ENCODE data around the gene THSD4. TPM values are rescaled to one million over a fixed set of nuclear protein-coding genes. Genes with fewer than 3 reads are reported as not detected.

The THSD4 gene
- polyA plus RNA-seq, 10 donors: 17.7 to 40.4 (median 25.8) TPM

GRCh38 chr15:71747128-71748083 lies 632.1 kb downstream of the THSD4 start:
- DNase-seq: no peak

DNA sequence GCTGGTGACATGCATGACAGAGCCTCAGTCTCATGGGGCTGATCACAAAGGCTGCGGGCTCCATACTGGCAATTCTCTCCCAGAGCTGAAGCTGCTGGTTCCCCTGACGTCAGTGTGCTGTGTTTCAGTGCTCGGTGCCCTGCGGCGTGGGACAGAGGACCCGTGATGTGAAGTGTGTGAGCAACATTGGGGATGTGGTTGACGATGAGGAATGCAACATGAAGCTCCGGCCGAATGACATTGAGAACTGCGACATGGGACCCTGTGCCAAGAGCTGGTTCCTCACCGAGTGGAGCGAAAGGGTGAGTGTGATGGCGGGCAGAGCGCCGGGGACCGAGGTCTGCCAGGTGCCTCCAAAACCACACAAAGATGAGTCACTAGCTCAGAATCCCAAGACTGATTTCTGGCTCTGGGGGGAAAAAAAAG lies 633.0 kb downstream of the THSD4 start:
- DNase-seq: no peak

- DNase-seq: no peak
Observed at GRCh38 chr15:71749500-71749899, 634.2 kb downstream of the THSD4 start.

DNA sequence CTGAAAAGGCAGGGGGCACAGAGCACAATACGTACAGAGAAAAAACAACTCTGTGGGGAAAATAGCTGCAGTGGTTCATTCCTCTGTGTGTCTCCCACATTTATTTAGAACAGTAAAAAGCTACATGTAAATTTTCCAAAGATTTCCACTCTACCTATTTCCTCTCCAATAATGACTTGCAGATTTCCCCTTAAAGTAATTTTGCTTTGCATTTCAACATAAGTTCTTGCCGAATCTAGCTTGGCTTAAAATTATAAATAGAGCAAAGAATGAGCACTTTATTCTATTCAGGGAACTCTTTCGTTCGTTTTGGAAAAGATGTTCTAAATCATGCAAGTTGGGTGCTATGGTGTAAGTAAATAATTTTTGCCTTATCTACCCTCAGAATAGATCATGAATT lies 636.9 kb downstream of the THSD4 start:
- DNase-seq: no peak

GRCh38 chr15:71752604-71753289 lies 637.5 kb downstream of the THSD4 start:
- DNase-seq: peak; percentile 69 to 86 (median 80)

DNA sequence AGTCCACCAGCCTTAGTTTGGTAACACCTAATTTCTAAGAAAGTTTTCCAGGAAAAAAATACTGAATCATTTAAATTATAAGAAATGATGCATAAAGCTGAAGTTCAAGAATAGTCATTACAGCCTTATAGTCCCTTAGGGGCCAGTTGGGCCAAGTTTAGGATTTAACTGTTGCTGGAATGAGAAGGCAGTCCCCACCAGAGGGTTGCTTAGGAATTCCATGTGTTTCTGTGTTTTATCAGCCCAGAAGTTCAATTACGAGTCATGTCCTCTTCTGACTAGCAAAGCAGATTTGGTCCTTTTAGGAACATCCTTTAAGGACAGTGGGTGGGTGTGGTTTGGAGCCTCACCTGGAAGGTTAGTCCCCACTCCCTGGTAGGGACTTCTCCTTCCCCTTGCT lies 638.1 kb downstream of the THSD4 start:
- peak in 2 of 3 donors; percentile 23 to 36 for DNase-seq

DNA sequence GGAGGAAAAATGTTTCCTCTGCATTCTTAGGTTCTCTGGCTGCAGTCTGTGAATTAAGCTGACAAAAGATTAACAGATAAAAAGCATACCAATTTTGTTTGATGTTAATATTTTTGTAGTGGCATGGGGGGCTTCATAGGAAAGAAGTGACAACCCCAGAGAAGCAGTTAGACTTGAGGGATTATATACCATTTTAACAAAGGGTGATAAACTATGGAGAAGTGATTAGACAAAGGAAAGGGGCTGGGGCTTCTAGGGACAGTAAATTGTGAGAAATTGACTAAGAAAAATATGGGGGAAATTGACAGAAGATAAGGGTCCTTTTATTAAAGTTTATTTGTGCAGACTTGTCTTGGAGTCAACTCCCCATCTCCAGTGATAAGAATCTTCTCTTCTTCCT lies 639.4 kb downstream of the THSD4 start:
- DNase-seq: no peak

DNA sequence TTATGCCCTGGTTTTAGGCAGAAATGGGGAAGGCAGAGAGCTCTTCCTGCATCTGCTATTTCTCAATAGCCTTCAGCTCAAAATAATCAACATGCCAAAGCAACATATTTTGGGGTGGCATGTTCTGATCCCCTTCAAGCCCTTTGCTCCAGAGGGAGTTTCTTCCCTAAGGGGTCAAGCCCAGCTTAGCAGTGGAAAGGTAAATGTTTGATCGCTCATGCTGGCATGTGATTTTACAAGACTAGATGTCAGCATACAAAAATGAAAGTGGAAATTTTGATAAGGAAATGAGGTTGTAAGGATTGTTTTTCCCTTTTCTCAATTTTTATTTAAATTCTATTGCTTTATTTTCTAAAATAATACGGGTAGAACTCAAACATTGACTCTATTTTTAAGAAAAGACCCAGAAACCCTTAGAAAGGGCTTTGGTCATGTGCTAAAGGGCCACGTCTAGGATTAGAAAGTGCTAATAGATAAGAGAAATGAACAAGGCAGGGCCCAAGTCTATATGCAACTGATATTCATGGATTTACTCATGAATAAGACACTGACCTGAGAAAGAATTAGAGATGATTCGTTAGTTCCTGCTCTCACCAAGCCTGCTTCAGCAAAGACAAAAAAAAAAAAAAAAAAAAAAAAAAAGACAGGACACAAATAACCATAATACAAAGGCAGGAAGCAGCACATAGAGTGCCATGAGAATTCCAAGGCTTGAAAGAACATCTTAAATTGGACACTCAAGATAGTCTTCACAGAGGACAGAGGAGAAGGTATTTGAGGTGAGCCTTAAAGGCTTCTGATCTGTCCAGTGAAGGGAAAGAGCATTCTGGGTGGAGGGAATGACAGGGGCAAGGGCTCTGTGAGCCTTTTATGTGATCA lies 640.1 kb downstream of the THSD4 start:
- no peak for DNase-seq

DNA sequence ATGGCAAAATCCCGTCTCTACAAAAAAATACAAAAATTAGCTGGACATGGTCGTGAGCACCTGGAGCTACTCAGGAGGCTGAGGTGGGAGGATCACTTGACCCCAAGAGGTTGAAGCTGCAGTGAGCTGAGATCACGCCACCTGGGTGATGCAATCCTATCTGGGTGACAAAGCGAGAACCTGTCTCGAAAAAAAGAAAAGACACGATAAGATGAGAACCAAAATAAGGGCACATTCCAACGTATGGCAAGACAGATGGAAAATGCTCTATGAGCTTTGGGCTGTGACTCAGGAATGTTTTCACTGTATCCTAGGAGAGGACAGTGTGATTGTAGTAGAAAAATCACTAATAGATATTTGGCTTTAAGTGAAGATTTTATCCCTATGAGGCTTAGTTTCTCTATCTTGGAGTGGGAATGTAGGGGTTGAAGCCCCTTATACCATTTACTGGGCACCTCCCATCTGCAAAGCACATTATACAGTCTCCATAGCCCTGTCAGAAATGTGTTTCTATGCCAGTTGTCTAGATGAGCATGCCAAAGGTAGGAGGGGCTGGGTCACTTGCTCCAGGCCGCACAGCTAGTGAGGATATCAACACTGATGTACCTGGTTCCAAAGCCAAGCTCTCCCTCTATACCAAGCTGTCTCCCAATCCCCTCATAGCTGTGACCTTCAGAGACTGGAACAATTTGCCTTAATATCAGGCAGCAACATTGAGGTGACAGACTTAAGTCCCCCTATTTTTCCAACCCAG lies 641.5 kb downstream of the THSD4 start:
- peak in 1 of 3 donors; percentile 44 for DNase-seq

GRCh38 chr15:71757741-71758530 lies 642.7 kb downstream of the THSD4 start:
- DNase-seq: no peak

GRCh38 chr15:71758711-71759110 lies 643.4 kb downstream of the THSD4 start:
- no peak for DNase-seq

- DNase-seq: no peak
Observed at GRCh38 chr15:71760852-71761251, 645.6 kb downstream of the THSD4 start.

- no peak for DNase-seq
Observed at GRCh38 chr15:71761649-71762048, 646.4 kb downstream of the THSD4 start.

DNA sequence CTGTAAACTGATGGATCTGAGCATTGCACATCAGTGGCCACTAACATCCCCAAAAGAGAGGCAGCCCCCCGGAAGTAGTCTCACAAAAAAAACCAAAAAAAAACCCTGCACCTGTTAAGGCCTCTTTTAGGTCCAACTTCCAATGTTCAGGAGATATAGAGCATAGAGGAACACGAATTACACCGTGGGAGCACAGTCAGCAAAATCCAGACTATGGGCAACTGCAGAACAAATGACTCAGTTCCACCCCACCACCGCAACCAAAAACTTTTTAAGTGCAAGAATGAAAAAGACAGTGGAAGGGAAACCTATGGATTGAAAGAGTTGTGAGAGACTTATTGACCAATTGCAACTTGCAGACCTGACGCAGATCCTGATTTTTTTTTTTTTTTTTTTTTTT lies 652.9 kb downstream of the THSD4 start:
- no peak for DNase-seq

- DNase-seq: no peak
Observed at GRCh38 chr15:71773206-71773859, 658.1 kb downstream of the THSD4 start.

DNA sequence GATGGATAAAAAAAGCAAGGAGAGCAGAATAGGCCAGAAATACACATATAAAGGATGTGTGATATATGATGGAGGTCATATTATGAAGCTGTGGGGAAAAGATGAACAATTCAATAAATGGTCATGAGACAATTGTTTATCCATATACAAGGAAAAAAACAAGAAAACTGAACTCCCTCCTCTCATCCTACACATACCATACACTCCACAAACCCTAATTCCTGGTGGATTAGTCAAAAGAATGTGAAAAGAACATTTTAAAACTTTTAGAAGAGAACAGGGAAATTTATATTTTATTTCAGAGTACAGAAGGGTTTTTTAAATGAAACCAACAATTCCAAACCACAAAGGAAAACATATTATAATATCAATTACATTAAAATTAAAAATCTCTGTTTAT lies 660.6 kb downstream of the THSD4 start:
- DNase-seq: no peak

DNA sequence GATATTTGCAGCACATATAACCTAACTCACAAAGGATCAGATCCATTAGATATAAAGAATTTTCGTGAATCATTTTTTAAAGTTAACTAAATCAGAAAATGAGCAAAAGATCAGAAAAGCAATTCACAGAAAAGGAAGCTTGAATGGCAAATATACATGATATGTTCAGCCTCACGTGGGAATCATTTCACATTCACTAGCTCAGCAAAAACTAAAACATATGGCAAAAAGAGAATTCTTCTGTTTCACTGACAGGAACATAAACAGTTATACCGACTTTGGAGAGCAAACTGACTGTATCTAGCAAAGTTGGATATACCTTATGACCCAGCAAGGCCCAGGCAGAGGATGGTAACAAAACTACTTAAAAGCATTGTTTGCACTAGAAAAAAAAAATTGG lies 661.0 kb downstream of the THSD4 start:
- no peak for DNase-seq

DNA sequence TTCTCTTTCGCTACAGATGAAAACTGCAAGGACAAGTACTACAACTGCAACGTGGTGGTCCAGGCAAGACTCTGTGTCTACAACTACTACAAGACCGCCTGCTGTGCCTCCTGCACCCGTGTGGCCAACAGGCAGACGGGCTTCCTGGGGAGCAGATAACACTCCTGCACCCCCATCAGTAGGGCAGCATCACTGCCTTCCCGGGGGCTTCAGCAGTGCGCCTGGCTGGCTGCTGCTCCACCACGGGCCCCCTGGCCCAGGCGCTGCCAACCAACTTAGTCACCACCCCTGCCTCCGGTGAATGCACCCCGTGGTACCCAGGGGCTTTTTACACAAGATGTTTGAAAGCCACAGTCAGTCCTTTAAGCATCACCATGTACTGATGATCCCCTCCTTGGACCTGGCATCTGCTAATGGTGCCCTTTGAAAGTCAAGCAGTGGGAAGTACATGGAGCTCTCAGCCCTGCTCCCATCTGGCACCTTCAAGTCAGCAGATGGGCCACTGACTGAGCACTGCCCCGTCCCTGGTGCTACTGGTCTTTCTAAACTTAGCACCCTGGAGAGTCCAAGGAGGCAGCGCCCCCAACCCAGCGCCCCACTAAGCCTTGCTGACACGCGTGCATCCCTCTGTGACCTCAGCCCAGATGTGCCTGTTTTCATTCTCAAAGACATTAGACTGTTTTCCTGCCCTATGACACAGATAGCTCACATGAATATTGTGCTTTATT lies 662.1 kb downstream of the THSD4 start:
- no peak for DNase-seq
